ENCODE results near the gene USP34.

The USP34 gene

DNA sequence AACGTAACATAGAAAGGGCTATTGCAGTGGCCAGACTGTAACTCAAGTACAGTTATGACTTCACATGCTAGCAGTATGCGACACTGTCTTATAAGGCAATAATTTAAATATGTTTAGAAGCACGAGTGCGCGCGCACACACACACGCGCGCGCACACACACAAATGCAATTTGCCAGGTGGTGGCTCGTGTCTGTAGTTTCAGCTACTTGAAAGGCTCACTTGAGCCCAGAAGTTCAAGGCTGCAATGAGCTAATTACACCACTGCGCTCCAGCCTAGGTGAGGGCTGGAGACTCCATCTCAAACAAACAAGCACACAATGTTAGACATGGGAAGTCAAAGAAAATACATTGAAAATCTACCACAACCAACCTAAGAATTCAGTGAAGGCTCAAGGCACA is 103.7 kb downstream of the USP34 start:
- no peak for DNase-seq
- TF ChIP-seq, protein P1, sequence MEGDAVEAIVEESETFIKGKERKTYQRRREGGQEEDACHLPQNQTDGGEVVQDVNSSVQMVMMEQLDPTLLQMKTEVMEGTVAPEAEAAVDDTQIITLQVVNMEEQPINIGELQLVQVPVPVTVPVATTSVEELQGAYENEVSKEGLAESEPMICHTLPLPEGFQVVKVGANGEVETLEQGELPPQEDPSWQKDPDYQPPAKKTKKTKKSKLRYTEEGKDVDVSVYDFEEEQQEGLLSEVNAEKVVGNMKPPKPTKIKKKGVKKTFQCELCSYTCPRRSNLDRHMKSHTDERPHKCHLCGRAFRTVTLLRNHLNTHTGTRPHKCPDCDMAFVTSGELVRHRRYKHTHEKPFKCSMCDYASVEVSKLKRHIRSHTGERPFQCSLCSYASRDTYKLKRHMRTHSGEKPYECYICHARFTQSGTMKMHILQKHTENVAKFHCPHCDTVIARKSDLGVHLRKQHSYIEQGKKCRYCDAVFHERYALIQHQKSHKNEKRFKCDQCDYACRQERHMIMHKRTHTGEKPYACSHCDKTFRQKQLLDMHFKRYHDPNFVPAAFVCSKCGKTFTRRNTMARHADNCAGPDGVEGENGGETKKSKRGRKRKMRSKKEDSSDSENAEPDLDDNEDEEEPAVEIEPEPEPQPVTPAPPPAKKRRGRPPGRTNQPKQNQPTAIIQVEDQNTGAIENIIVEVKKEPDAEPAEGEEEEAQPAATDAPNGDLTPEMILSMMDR (IDR thresholded peaks at IDR 0.05; ENCODE audit: low read depth, low read length), result no peak
- Histone ChIP-seq H3K27ac (no peak overlapping the region), H3K36me3 (peaks cover 63% of the 10 kb centered on the region), H3K9me3 (ENCODE audit: severe bottlenecking) (no peaks in the 10 kb centered on the region), H3K4me3 (ENCODE audit: low read depth, low read length) (no peak overlapping the region), H3K27me3 (ENCODE audit: insufficient read depth, low read depth, severe bottlenecking) (no peaks in the 10 kb centered on the region)

GRCh38 chr2:61363580-61363979 is 107.3 kb downstream of the USP34 start:
- Histone ChIP-seq H3K27me3 (ENCODE audit: insufficient read depth, low read depth, severe bottlenecking) (no peaks in the 10 kb centered on the region), H3K4me3 (ENCODE audit: low read depth, low read length) (no peak overlapping the region), H3K9me3 (ENCODE audit: severe bottlenecking) (no peaks in the 10 kb centered on the region), H3K27ac (no peak overlapping the region), H3K36me3 (peaks cover 48% of the 10 kb centered on the region)
- TF ChIP-seq, protein P1 (IDR thresholded peaks at IDR 0.05; ENCODE audit: low read depth, low read length), result no peak
- no peak for DNase-seq

- no peak overlapping the region for H3K27ac ChIP-seq
- H3K4me3 ChIP-seq (ENCODE audit: low read depth, low read length), result no peak overlapping the region
- no peaks in the 10 kb centered on the region for H3K9me3 ChIP-seq (ENCODE audit: severe bottlenecking)
- H3K36me3 ChIP-seq, result peaks cover 43% of the 10 kb centered on the region
- no peaks in the 10 kb centered on the region for H3K27me3 ChIP-seq (ENCODE audit: insufficient read depth, low read depth, severe bottlenecking)
- TF ChIP-seq, protein P1 (IDR thresholded peaks at IDR 0.05; ENCODE audit: low read depth, low read length), result no peak
- DNase-seq, result no peak
Observed at GRCh38 chr2:61362873-61363272, 108.0 kb downstream of the USP34 start.

DNA sequence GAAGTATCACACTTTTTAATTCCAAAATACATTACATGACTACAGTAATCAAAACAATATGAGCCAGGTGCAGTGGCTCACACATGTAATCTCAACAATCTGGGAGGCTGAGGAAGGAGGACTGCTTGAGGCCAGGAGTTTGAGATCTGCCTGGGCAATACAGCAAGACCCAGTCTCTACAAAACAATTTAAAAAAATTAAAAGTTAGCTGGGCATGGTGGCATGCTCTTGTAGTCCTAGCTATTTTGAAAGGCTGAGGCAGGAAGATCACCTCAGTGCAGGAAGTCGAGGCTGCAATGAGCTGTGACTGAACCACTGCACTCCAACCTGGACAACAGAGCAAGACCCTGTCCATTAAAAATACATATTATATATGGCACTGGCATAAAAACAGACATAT is 109.8 kb downstream of the USP34 start:
- Histone ChIP-seq H3K27me3 (ENCODE audit: insufficient read depth, low read depth, severe bottlenecking) (no peaks in the 10 kb centered on the region), H3K9me3 (ENCODE audit: severe bottlenecking) (no peaks in the 10 kb centered on the region), H3K36me3 (peaks cover 34% of the 10 kb centered on the region), H3K27ac (no peak overlapping the region), H3K4me3 (ENCODE audit: low read depth, low read length) (no peak overlapping the region)
- TF ChIP-seq, protein P1 (IDR thresholded peaks at IDR 0.05; ENCODE audit: low read depth, low read length), result no peak
- no peak for DNase-seq

DNA sequence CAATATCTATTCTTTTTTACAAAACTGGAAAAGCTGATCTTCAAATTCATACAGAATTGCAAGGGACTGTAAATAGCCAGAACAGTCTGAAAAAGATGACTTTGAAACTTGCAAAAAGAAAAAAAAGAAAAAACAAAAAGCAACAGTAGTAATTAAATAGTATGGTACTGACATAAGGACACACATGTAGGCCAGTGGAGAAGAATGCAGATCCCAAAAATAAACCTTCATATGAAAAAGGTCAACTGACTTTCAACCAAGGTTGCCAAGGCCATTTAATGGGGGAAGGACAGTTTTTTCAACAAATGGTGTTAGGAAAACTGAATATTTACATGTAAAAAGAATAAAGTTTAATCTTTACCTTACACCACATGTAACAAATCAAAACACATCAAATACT is 111.8 kb downstream of the USP34 start:
- no peaks in the 10 kb centered on the region for H3K27me3 ChIP-seq (ENCODE audit: insufficient read depth, low read depth, severe bottlenecking)
- no peak overlapping the region for H3K27ac ChIP-seq
- no peak overlapping the region for H3K4me3 ChIP-seq (ENCODE audit: low read depth, low read length)
- DNase-seq, result no peak
- no peaks in the 10 kb centered on the region for H3K9me3 ChIP-seq (ENCODE audit: severe bottlenecking)
- TF ChIP-seq, protein P1 (IDR thresholded peaks at IDR 0.05; ENCODE audit: low read depth, low read length), result no peak
- peaks cover 25% of the 10 kb centered on the region for H3K36me3 ChIP-seq

- H3K27me3 ChIP-seq (ENCODE audit: insufficient read depth, low read depth, severe bottlenecking), result no peaks in the 10 kb centered on the region
- DNase-seq, result no peak
- no peak overlapping the region for H3K4me3 ChIP-seq (ENCODE audit: low read depth, low read length)
- H3K9me3 ChIP-seq (ENCODE audit: severe bottlenecking), result no peaks in the 10 kb centered on the region
- TF ChIP-seq, protein P1 (IDR thresholded peaks at IDR 0.05; ENCODE audit: low read depth, low read length), result no peak
- H3K27ac ChIP-seq, result no peak overlapping the region
- H3K36me3 ChIP-seq, result peaks cover 18% of the 10 kb centered on the region
Observed at GRCh38 chr2:61357681-61358080, 113.2 kb downstream of the USP34 start.
